ENCODE data around the gene EFL1. TPM values are rescaled to one million over a fixed set of nuclear protein-coding genes. Genes with fewer than 3 reads are reported as not detected.

Gene EFL1
- total RNA-seq, 1 experiment from 2014 or later, result 29.1 TPM

- BruUV-seq (replicated peaks), result no TSS peak
- Mint-ChIP-seq H3K4me3 (ENCODE audit: low read depth, unreplicated experiment) (no peak overlapping the region), H3K27ac (ENCODE audit: unreplicated experiment) (no peak overlapping the region), H3K4me1 (ENCODE audit: low read depth, unreplicated experiment) (no peaks in the 10 kb centered on the region), H3K27me3 (ENCODE audit: unreplicated experiment) (no peaks in the 10 kb centered on the region), H3K36me3 (ENCODE audit: insufficient read depth, unreplicated experiment) (no peaks in the 10 kb centered on the region), H3K9me3 (ENCODE audit: low read depth, unreplicated experiment) (no peaks in the 10 kb centered on the region)
- CTCF ChIA-PET, result no interaction called here
- DNase-seq, result no peak
- intact Hi-C loops (cut with micrococcal nuclease; ENCODE audit: unreplicated experiment), result no loop called here
- no peak for TF ChIP-seq CTCF (IDR thresholded peaks at IDR 0.05; ENCODE audit: unreplicated experiment)
Observed at GRCh38 chr15:82168296-82168695, 94.2 kb downstream of the EFL1 start.

- DNase-seq, result no peak
- CTCF ChIA-PET, result interaction anchor here (0.5 to 1.0 kb wide), 2 partner anchors 11 to 66 kb away, joined by 3 read pairs; no protein-coding TSS in a partner anchor
- no peaks in the 10 kb centered on the region for H3K27me3 Mint-ChIP-seq (ENCODE audit: unreplicated experiment)
- no peak overlapping the region for H3K27ac Mint-ChIP-seq (ENCODE audit: unreplicated experiment)
- H3K9me3 Mint-ChIP-seq (ENCODE audit: low read depth, unreplicated experiment), result no peaks in the 10 kb centered on the region
- no peaks in the 10 kb centered on the region for H3K4me1 Mint-ChIP-seq (ENCODE audit: low read depth, unreplicated experiment)
- BruUV-seq (replicated peaks), result no TSS peak
- no peak for TF ChIP-seq CTCF (IDR thresholded peaks at IDR 0.05; ENCODE audit: unreplicated experiment)
- no peaks in the 10 kb centered on the region for H3K36me3 Mint-ChIP-seq (ENCODE audit: insufficient read depth, unreplicated experiment)
- intact Hi-C loops (cut with micrococcal nuclease; ENCODE audit: unreplicated experiment), result no loop called here
- no peak overlapping the region for H3K4me3 Mint-ChIP-seq (ENCODE audit: low read depth, unreplicated experiment)
Observed at GRCh38 chr15:82165948-82166376, 96.6 kb downstream of the EFL1 start.

- Mint-ChIP-seq H3K4me3 (ENCODE audit: low read depth, unreplicated experiment) (no peak overlapping the region), H3K9me3 (ENCODE audit: low read depth, unreplicated experiment) (no peaks in the 10 kb centered on the region), H3K4me1 (ENCODE audit: low read depth, unreplicated experiment) (no peaks in the 10 kb centered on the region), H3K36me3 (ENCODE audit: insufficient read depth, unreplicated experiment) (no peaks in the 10 kb centered on the region), H3K27ac (ENCODE audit: unreplicated experiment) (no peak overlapping the region), H3K27me3 (ENCODE audit: unreplicated experiment) (no peaks in the 10 kb centered on the region)
- TF ChIP-seq CTCF (IDR thresholded peaks at IDR 0.05; ENCODE audit: unreplicated experiment), result no peak
- no TSS peak for BruUV-seq (replicated peaks)
- intact Hi-C loops (cut with micrococcal nuclease; ENCODE audit: unreplicated experiment), result no loop called here
- CTCF ChIA-PET, result no interaction called here
- DNase-seq, result no peak
Observed at GRCh38 chr15:82159922-82160321, 102.6 kb downstream of the EFL1 start.

GRCh38 chr15:82158811-82159210, 103.7 kb downstream of the EFL1 start:
- CTCF ChIA-PET, result interaction anchor here (0.7 kb wide), 1 partner anchor 48 kb away, joined by 3 read pairs; no protein-coding TSS in a partner anchor
- Mint-ChIP-seq H3K27me3 (ENCODE audit: unreplicated experiment) (no peaks in the 10 kb centered on the region), H3K36me3 (ENCODE audit: insufficient read depth, unreplicated experiment) (no peaks in the 10 kb centered on the region), H3K27ac (ENCODE audit: unreplicated experiment) (no peak overlapping the region), H3K4me3 (ENCODE audit: low read depth, unreplicated experiment) (no peak overlapping the region), H3K4me1 (ENCODE audit: low read depth, unreplicated experiment) (no peaks in the 10 kb centered on the region), H3K9me3 (ENCODE audit: low read depth, unreplicated experiment) (no peaks in the 10 kb centered on the region)
- intact Hi-C loops (cut with micrococcal nuclease; ENCODE audit: unreplicated experiment), result no loop called here
- no TSS peak for BruUV-seq (replicated peaks)
- DNase-seq, result no peak
- no peak for TF ChIP-seq CTCF (IDR thresholded peaks at IDR 0.05; ENCODE audit: unreplicated experiment)
